ENCODE data around the gene ZNF211.

Gene ZNF211

DNA sequence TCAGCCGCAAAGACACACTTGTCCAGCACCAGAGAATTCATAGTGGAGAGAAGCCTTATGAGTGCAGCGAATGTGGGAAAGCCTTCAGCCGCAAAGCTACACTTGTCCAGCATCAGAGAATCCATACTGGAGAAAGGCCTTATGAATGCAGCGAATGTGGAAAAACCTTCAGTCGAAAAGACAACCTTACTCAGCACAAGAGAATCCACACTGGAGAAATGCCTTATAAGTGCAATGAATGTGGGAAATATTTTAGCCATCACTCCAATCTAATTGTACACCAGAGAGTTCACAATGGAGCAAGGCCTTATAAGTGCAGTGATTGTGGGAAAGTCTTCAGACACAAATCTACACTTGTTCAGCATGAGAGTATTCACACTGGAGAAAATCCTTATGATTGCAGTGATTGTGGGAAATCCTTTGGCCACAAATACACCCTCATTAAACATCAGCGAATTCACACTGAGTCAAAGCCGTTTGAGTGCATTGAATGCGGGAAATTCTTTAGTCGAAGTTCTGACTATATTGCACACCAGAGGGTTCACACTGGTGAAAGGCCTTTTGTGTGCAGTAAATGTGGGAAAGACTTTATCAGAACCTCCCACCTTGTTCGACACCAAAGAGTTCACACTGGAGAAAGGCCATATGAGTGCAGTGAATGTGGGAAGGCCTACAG, 12.2 kb upstream of the ZNF211 start:
- Histone ChIP-seq H3K27me3 (ENCODE audit: low read depth, low read length) (no peaks in the 10 kb centered on the region), H3K9me3 (ENCODE audit: control insufficient read depth in 1 of 2, low read length in 2 of 2) (peaks cover 85 to 96% of the 10 kb centered on the region in 2 donors), H3K27ac (ENCODE audit: low read length) (no peak overlapping the region), H3K4me1 (ENCODE audit: control insufficient read depth in 1 of 2, insufficient read depth in 2 of 2, low read length in 2 of 2) (no peaks in the 10 kb centered on the region), H3K4me3 (ENCODE audit: low read depth in 1 of 2, low read length in 2 of 2) (peak overlapping the region; percentile 47 to 99), H3K36me3 (ENCODE audit: control insufficient read depth in 1 of 2, insufficient read depth in 2 of 2, low read length in 2 of 2) (peaks cover 68 to 94% of the 10 kb centered on the region in 2 donors)

DNA sequence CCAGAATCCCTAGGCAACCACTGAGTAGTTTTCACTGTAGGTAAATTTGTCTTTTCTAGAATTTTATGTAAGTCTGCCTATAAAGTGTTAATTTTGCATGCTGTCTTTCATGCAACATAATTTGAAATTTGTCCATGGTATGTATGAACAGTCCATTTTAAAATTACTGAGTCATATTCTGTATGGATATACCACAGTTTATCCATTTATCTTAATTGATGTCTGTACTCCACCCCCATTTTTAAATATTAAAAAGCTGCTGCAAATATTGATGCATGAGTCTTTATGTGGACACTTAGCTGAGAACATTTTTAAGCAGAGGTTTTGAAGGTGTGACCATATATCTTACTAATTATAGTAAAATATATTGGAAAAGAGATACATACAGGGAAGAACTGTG, 9.9 kb upstream of the ZNF211 start:
- Histone ChIP-seq H3K4me3 (ENCODE audit: low read depth in 1 of 2, low read length in 2 of 2) (peak overlapping the region in 1 of 2 donors; percentile 99), H3K27me3 (ENCODE audit: low read depth, low read length) (no peaks in the 10 kb centered on the region), H3K4me1 (ENCODE audit: control insufficient read depth in 1 of 2, insufficient read depth in 2 of 2, low read length in 2 of 2) (no peaks in the 10 kb centered on the region), H3K27ac (ENCODE audit: low read length) (no peak overlapping the region), H3K36me3 (ENCODE audit: control insufficient read depth in 1 of 2, insufficient read depth in 2 of 2, low read length in 2 of 2) (peaks cover 45 to 71% of the 10 kb centered on the region in 2 donors), H3K9me3 (ENCODE audit: control insufficient read depth in 1 of 2, low read length in 2 of 2) (peaks cover 65 to 87% of the 10 kb centered on the region in 2 donors)

DNA sequence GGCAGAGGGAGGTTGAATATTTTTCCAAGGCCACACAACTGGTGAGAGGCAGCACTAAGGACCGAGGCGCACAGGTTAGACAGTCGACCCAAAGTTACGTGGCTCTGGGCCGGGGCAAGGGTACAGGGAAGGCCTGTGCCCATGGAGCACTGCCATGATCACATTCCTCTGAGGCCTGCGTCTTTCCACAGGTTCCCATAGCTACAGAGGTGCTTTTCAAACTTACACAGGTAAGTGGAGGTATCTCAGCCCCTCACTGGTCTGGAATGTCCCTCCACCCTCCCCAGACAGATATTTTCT, 814 bp downstream of the ZNF211 start:
- H3K27me3 ChIP-seq (ENCODE audit: low read depth, low read length): no peaks in the 10 kb centered on the region
- H3K4me3 ChIP-seq (ENCODE audit: low read depth in 1 of 2, low read length in 2 of 2): peak overlapping the region; percentile 75 to 89
- H3K36me3 ChIP-seq (ENCODE audit: control insufficient read depth in 1 of 2, insufficient read depth in 2 of 2, low read length in 2 of 2): peaks cover 10 to 54% of the 10 kb centered on the region in 2 donors
- H3K4me1 ChIP-seq (ENCODE audit: control insufficient read depth in 1 of 2, insufficient read depth in 2 of 2, low read length in 2 of 2): peaks cover 4 to 11% of the 10 kb centered on the region in 2 donors
- H3K9me3 ChIP-seq (ENCODE audit: control insufficient read depth in 1 of 2, low read length in 2 of 2): peaks cover 13 to 34% of the 10 kb centered on the region in 2 donors
- H3K27ac ChIP-seq (ENCODE audit: low read length): no peak overlapping the region

DNA sequence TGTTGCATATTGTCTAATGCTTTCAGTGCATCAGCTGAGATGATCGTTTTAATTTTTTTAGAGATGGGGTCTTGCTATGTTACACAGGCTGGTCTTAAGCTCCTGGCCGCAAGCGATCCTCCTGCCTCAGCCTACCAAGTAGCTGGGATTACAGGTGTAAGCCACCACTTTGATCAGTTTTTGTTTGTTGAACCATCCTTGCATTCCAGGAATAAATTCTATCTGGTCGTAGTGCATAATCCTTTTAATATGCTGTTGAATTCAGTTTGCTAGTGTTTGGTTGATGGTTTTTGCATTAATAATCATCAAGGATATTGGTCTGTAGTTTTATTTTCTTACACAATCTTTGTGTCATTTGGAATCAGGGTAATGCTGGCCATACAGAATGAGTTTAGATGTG, 4.4 kb downstream of the ZNF211 start:
- H3K36me3 ChIP-seq (ENCODE audit: control insufficient read depth in 1 of 2, insufficient read depth in 2 of 2, low read length in 2 of 2): peaks cover 39 to 76% of the 10 kb centered on the region in 2 donors

DNA sequence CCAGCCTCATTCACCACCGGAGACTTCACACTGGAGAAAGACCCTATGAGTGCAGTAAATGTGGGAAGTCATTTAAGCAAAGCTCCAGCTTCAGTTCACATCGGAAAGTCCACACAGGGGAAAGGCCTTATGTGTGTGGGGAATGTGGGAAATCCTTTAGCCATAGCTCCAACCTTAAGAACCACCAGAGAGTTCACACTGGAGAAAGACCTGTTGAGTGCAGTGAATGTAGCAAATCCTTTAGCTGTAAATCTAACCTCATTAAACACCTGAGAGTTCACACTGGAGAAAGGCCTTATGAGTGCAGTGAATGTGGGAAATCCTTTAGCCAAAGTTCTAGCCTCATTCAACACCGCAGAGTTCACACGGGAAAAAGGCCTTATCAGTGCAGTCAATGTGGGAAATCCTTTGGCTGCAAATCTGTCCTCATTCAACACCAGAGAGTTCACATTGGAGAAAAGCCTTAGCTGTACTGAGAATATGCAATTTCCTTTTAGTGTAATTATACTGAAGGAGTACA, 8.8 kb downstream of the ZNF211 start:
- no peaks in the 10 kb centered on the region for H3K4me1 ChIP-seq (ENCODE audit: control insufficient read depth in 1 of 2, insufficient read depth in 2 of 2, low read length in 2 of 2)
- no peaks in the 10 kb centered on the region for H3K27me3 ChIP-seq (ENCODE audit: low read depth, low read length)
- H3K9me3 ChIP-seq (ENCODE audit: control insufficient read depth in 1 of 2, low read length in 2 of 2): peaks cover 48 to 66% of the 10 kb centered on the region in 2 donors
- H3K4me3 ChIP-seq (ENCODE audit: low read depth in 1 of 2, low read length in 2 of 2): peak overlapping the region; percentile 28 to 52
- no peak overlapping the region for H3K27ac ChIP-seq (ENCODE audit: low read length)
- peaks cover 31 to 65% of the 10 kb centered on the region in 2 donors for H3K36me3 ChIP-seq (ENCODE audit: control insufficient read depth in 1 of 2, insufficient read depth in 2 of 2, low read length in 2 of 2)

More for the DNA sequence above, 4.4 kb downstream of the ZNF211 start:
- H3K9me3 ChIP-seq (ENCODE audit: control insufficient read depth in 1 of 2, low read length in 2 of 2): peaks cover 46 to 63% of the 10 kb centered on the region in 2 donors
- H3K27me3 ChIP-seq (ENCODE audit: low read depth, low read length): no peaks in the 10 kb centered on the region
- peaks cover 4 to 11% of the 10 kb centered on the region in 2 donors for H3K4me1 ChIP-seq (ENCODE audit: control insufficient read depth in 1 of 2, insufficient read depth in 2 of 2, low read length in 2 of 2)
- H3K4me3 ChIP-seq (ENCODE audit: low read depth in 1 of 2, low read length in 2 of 2): peak overlapping the region; percentile 12 to 54
- H3K27ac ChIP-seq (ENCODE audit: low read length): no peak overlapping the region

DNA sequence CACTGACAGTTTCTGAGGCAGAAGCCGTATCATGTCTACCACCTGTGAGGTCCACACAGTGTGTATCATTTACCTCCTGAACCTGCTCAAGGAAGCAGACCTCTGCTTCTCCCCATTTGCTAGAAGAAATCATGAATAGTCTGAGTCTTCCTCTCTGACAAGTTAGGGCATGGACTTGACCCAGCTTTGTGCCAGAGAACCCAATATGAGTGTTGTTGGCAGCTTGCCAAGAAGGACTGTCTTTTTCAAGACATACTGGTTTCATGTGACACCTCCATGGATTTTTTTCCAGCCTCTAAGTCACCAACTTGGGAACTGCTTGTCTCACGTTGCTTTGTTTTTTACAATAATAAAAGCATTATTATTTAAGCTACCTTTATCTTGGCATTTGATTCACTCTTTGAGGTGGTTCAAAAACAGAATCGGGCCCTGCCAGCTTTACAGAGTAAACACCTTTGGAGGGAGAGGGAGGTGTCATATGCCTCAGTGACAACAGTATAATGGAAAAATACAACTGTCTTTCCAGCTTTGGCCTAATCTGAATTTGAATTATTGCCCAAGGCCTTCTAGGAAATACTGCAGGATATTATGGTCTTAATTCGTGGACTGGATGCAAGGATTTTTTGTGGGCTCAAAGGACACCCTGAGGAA, 9.6 kb downstream of the ZNF211 start:
- peaks cover 48 to 59% of the 10 kb centered on the region in 2 donors for H3K9me3 ChIP-seq (ENCODE audit: control insufficient read depth in 1 of 2, low read length in 2 of 2)
- no peak overlapping the region for H3K27ac ChIP-seq (ENCODE audit: low read length)
- peaks cover 31 to 57% of the 10 kb centered on the region in 2 donors for H3K36me3 ChIP-seq (ENCODE audit: control insufficient read depth in 1 of 2, insufficient read depth in 2 of 2, low read length in 2 of 2)
- H3K27me3 ChIP-seq (ENCODE audit: low read depth, low read length): no peaks in the 10 kb centered on the region
- H3K4me3 ChIP-seq (ENCODE audit: low read depth in 1 of 2, low read length in 2 of 2): peak overlapping the region; percentile 28 to 52
- H3K4me1 ChIP-seq (ENCODE audit: control insufficient read depth in 1 of 2, insufficient read depth in 2 of 2, low read length in 2 of 2): no peaks in the 10 kb centered on the region

DNA sequence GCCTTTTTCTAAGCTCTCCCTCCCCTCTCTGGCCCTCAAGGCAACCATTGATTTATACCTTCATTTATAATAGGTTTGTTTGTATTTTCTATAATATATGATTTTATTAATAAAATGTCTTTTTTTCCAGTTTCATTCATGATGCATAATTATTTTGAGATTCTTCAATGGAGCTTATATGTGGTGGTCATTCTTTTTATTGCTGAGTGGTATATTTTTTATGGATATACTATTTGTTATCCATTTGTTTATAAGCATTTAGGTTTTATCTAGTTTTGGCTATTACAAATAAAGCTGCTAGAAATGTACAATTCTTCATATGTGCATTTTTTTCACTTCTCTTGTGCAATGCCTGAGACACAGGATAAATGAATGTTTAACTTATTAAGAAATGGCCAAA, 10.8 kb downstream of the ZNF211 start:
- Histone ChIP-seq H3K9me3 (ENCODE audit: control insufficient read depth in 1 of 2, low read length in 2 of 2) (peaks cover 42 to 48% of the 10 kb centered on the region in 2 donors), H3K36me3 (ENCODE audit: control insufficient read depth in 1 of 2, insufficient read depth in 2 of 2, low read length in 2 of 2) (peaks cover 31 to 46% of the 10 kb centered on the region in 2 donors), H3K4me1 (ENCODE audit: control insufficient read depth in 1 of 2, insufficient read depth in 2 of 2, low read length in 2 of 2) (no peaks in the 10 kb centered on the region), H3K27ac (ENCODE audit: low read length) (no peak overlapping the region), H3K27me3 (ENCODE audit: low read depth, low read length) (no peaks in the 10 kb centered on the region), H3K4me3 (ENCODE audit: low read depth in 1 of 2, low read length in 2 of 2) (no peak overlapping the region)

DNA sequence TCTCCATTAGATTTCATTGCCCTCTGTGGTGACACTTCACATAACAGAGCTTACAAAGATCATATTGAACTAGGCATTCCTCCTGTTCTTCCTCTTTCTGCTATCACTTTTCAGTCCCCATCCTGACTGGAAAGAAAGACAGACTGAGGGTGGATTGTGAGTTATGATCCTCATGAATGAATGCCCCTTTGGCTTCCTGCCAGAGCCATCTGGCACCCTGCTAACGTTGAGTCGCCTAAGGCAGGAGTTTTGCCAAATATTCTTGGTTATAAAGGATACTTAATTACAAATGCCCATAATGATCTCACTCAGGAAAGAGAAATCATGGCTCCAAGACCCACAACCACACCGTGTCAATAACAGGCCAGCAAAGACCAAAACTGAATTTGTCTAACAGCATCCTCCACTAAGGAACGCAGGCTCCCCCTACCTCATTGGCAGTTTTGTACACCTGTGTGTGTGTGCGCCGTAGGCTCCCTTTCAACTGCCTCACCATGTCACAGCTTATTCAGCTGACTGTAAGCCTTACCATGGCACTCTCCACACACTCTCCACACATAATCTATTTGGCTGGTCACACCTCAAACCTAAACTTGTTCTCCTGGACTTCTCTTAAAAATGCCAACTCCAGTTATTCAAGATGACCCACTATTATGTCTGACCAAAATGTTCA, 15.5 kb downstream of the ZNF211 start:
- H3K27me3 ChIP-seq (ENCODE audit: low read depth, low read length): no peaks in the 10 kb centered on the region
- H3K4me1 ChIP-seq (ENCODE audit: control insufficient read depth in 1 of 2, insufficient read depth in 2 of 2, low read length in 2 of 2): no peaks in the 10 kb centered on the region
- H3K27ac ChIP-seq (ENCODE audit: low read length): no peak overlapping the region
- no peaks in the 10 kb centered on the region for H3K36me3 ChIP-seq (ENCODE audit: control insufficient read depth in 1 of 2, insufficient read depth in 2 of 2, low read length in 2 of 2)
- peaks cover 3 to 7% of the 10 kb centered on the region in 2 donors for H3K9me3 ChIP-seq (ENCODE audit: control insufficient read depth in 1 of 2, low read length in 2 of 2)
- H3K4me3 ChIP-seq (ENCODE audit: low read depth in 1 of 2, low read length in 2 of 2): no peak overlapping the region

DNA sequence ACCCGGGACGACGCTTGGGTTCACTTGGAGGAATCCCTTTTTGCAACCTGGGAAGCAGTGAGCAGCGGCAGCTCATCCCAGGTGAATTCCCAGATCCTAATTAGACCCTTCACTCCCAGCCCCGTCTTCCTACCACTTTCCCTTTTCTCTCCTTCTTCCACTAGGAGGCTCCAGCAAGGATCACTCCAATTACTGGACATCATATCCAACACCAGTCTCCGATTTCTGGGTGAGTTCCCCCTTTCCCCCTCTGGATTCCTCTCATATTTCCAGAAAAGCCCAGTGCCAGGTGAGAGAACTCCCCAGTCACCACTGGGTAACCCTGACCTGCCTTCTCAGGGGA, 18.7 kb downstream of the ZNF211 start:
- H3K36me3 ChIP-seq (ENCODE audit: control insufficient read depth in 1 of 2, insufficient read depth in 2 of 2, low read length in 2 of 2): no peaks in the 10 kb centered on the region
- no peak overlapping the region for H3K27ac ChIP-seq (ENCODE audit: low read length)
- no peaks in the 10 kb centered on the region for H3K4me1 ChIP-seq (ENCODE audit: control insufficient read depth in 1 of 2, insufficient read depth in 2 of 2, low read length in 2 of 2)
- peak overlapping the region in 1 of 2 donors; percentile 14 for H3K4me3 ChIP-seq (ENCODE audit: low read depth in 1 of 2, low read length in 2 of 2)
- no peaks in the 10 kb centered on the region for H3K27me3 ChIP-seq (ENCODE audit: low read depth, low read length)
- H3K9me3 ChIP-seq (ENCODE audit: control insufficient read depth in 1 of 2, low read length in 2 of 2): peaks cover 6 to 18% of the 10 kb centered on the region in 2 donors

DNA sequence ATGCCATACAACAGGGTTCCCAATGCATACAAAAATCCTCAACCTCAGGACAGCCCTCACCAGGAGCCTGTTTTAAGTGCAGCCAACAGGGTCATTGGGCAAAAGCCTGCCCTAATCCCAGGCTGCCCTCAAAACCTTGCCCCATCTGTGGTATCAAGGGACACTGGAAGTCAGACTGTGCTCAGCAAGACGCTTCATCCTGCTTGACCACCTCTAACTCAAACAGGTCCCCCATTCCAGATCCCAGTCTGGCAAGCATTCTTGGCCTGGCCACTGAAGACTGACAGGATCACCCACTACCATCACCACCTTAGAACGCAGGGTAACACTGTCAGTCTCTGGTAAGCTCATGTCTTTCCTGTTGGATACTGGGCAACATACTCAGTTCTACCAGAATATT, 20.7 kb downstream of the ZNF211 start:
- H3K9me3 ChIP-seq (ENCODE audit: control insufficient read depth in 1 of 2, low read length in 2 of 2): peaks cover 6 to 18% of the 10 kb centered on the region in 2 donors
- H3K4me3 ChIP-seq (ENCODE audit: low read depth in 1 of 2, low read length in 2 of 2): no peak overlapping the region
- H3K36me3 ChIP-seq (ENCODE audit: control insufficient read depth in 1 of 2, insufficient read depth in 2 of 2, low read length in 2 of 2): no peaks in the 10 kb centered on the region
- no peaks in the 10 kb centered on the region for H3K4me1 ChIP-seq (ENCODE audit: control insufficient read depth in 1 of 2, insufficient read depth in 2 of 2, low read length in 2 of 2)
- H3K27me3 ChIP-seq (ENCODE audit: low read depth, low read length): no peaks in the 10 kb centered on the region
- no peak overlapping the region for H3K27ac ChIP-seq (ENCODE audit: low read length)

DNA sequence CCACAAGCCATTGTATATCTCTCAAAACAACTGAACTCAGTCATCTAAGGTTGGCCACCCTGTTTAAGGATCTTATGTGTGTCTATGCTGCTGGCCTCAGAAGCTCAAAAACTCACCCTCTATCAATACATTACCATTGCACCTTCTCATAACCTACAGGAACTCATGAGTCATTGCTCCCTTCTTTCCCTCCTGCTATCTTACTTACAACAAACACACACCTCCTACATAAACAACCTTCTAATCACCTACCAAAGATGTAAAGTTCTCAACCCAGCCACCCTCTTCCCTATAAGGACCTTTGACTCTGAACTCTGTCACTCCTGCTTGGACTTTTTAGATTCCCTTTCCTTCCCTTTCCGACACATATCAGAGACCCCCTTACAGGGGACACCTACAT, 22.5 kb downstream of the ZNF211 start:
- peaks cover 3 to 18% of the 10 kb centered on the region in 2 donors for H3K9me3 ChIP-seq (ENCODE audit: control insufficient read depth in 1 of 2, low read length in 2 of 2)
- no peak overlapping the region for H3K4me3 ChIP-seq (ENCODE audit: low read depth in 1 of 2, low read length in 2 of 2)
- H3K27me3 ChIP-seq (ENCODE audit: low read depth, low read length): no peaks in the 10 kb centered on the region
- H3K4me1 ChIP-seq (ENCODE audit: control insufficient read depth in 1 of 2, insufficient read depth in 2 of 2, low read length in 2 of 2): no peaks in the 10 kb centered on the region
- H3K27ac ChIP-seq (ENCODE audit: low read length): no peak overlapping the region
- H3K36me3 ChIP-seq (ENCODE audit: control insufficient read depth in 1 of 2, insufficient read depth in 2 of 2, low read length in 2 of 2): no peaks in the 10 kb centered on the region
